ENCODE measurements around the gene ATP2B2. TPM values are rescaled to one million over a fixed set of nuclear protein-coding genes. Genes with fewer than 3 reads are reported as not detected.

The ATP2B2 gene
- total and polyA plus RNA-seq, 2 of the 8 experiments (the other 6 are each of a cell fraction or from before 2014, with no cell fraction given) = 0.14 to 1.2 TPM

DNA sequence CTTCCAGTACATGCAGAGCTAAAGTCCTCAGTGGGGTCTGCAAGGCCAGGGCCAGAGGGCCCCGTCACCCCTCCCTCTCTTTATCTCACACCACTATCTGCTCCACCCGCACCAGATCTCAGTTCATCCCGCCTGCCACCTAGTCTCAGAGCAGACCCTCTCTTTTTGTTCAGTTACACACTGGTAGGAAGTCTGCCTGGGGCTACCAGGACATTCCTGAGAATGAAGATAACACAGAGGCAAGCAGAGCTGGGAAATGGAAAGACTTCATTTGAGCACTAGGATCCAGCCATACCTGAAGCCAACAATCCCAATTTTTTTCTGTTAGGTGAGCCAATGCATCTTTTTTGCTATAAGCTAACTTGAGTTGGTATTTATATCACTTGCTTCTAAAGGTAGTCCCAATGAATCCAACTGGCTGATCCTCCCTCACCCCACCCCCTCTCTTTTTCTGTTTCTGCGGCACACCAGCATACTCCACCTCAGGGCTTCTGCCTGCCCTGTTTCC lies 24.5 kb downstream of the ATP2B2 start:
- Histone ChIP-seq H3K23me2 (ENCODE audit: low read depth, low read length) (peaks cover 1% of the 10 kb centered on the region; the same call in 1 of the 2 replicates), H3K79me1 (ENCODE audit: low read depth, low read length) (no peaks in the 10 kb centered on the region), H2AK5ac (ENCODE audit: low read depth, low read length) (no peak overlapping the region), H3K18ac (ENCODE audit: extremely low read depth, low read length) (no peak overlapping the region), H4K91ac (replicated peaks; ENCODE audit: insufficient read length, low read length) (no peak overlapping the region), H2BK12ac (ENCODE audit: low read depth, low read length) (no peak overlapping the region), H3K4me3 (ENCODE audit: extremely low read depth in 1 of 4, insufficient read depth in 2 of 4, low read depth in 3 of 4, low read length in 4 of 4) (no peak overlapping the region), H3K14ac (ENCODE audit: insufficient read length) (no peak overlapping the region), H3K79me2 (ENCODE audit: control insufficient read depth in 1 of 2, insufficient read depth in 2 of 2, low read length in 2 of 2) (no peaks in the 10 kb centered on the region), H3K27me3 (replicated peaks in 1 of 4; ENCODE audit: control insufficient read depth in 3 of 4, extremely low read depth in 1 of 4, insufficient read depth in 3 of 4, low read length in 3 of 4) (no peaks in the 10 kb centered on the region), H2BK5ac (ENCODE audit: low read depth, low read length) (no peak overlapping the region), H3K9me3 (ENCODE audit: insufficient read depth in 2 of 2, low read depth in 1 of 2, low read length in 1 of 2) (no peaks in the 10 kb centered on the region), H3K4me2 (ENCODE audit: insufficient read depth in 1 of 2, low read depth in 2 of 2, low read length in 2 of 2) (no peak overlapping the region), H3K23ac (ENCODE audit: insufficient read length) (no peak overlapping the region), H4K20me1 (replicated peaks in 1 of 2; ENCODE audit: control insufficient read depth in 1 of 2, insufficient read depth in 2 of 2, low read length in 2 of 2) (no peaks in the 10 kb centered on the region), H2BK15ac (ENCODE audit: low read length) (no peak overlapping the region), H2BK120ac (replicated peaks; ENCODE audit: low read depth, low read length) (no peak overlapping the region), H2BK20ac (ENCODE audit: low read length) (no peak overlapping the region), H3K27ac (ENCODE audit: low read depth, low read length) (no peak overlapping the region), H3K56ac (replicated peaks; ENCODE audit: insufficient read length, low read depth, low read length) (no peak overlapping the region), H3K4ac (replicated peaks; ENCODE audit: insufficient read length, low read depth, low read length) (no peak overlapping the region), H2AFZ (ENCODE audit: low read length) (no peak overlapping the region), H3K9ac (replicated peaks in 1 of 4; ENCODE audit: extremely low read depth in 1 of 4, low read depth in 3 of 4, low read length in 3 of 4) (no peak overlapping the region), H3K4me1 (replicated peaks in 1 of 4; ENCODE audit: control insufficient read depth in 3 of 4, insufficient read depth in 4 of 4, low read length in 3 of 4) (no peaks in the 10 kb centered on the region), H4K8ac (ENCODE audit: extremely low read depth, insufficient read depth, low read length) (no peak overlapping the region), H4K5ac (ENCODE audit: insufficient read length, low read depth, low read length) (no peak overlapping the region), H3K36me3 (ENCODE audit: control insufficient read depth in 2 of 4, insufficient read depth in 4 of 4, low read length in 3 of 4) (no peaks in the 10 kb centered on the region)
- POLR2A ChIA-PET (ENCODE audit: partially characterized antibody) = no interaction called here
- WGBS, 2 experiments (ENCODE audit: extremely low coverage in 1 of 2, insufficient coverage in 1 of 2, insufficient read length in 1 of 2, insufficient replicate concordance in 2 of 2, low coverage in 1 of 2, low lambda C conversion rate in 2 of 2, missing lambda C conversion rate in 1 of 2) = 85% methylated on average over 4 of the region's 4 CpGs; no CpG with 5 or more reads in 1 of the 2 experiments
- no peak for DNase-seq (ENCODE audit: low read depth in 1 of 2, low spot score in 2 of 2)
- no peak for FAIRE-seq
- CTCF ChIA-PET (ENCODE audit: partially characterized antibody) = interaction anchor here (1.2 kb wide), 1 partner anchor 225 kb away, joined by 5 read pairs; no protein-coding TSS in a partner anchor
- TF ChIP-seq BACH1 (IDR thresholded peaks at IDR 0.05; ENCODE audit: low read length) = no peak
- no peak for TF ChIP-seq POLR2A (IDR thresholded peaks at IDR 0.05; ENCODE audit: control extremely low read depth in 1 of 2, low read depth in 2 of 2, low read length in 2 of 2)
- TF ChIP-seq SIX5 (IDR thresholded peaks at IDR 0.05; ENCODE audit: low read depth, low read length) = no peak
- TF ChIP-seq TEAD4 (IDR thresholded peaks at IDR 0.05; ENCODE audit: low read depth, low read length) = no peak
- TF ChIP-seq TAF1 (IDR thresholded peaks at IDR 0.05; ENCODE audit: low read depth, low read length) = no peak
- no peak for TF ChIP-seq KDM5A (IDR thresholded peaks at IDR 0.05; ENCODE audit: low read length)
- TF ChIP-seq NANOG (IDR thresholded peaks at IDR 0.05; ENCODE audit: insufficient read depth, low read depth, low read length, poor library complexity, severe bottlenecking) = no peak
- no peak for TF ChIP-seq BCL11A (IDR thresholded peaks at IDR 0.05; ENCODE audit: low read depth in 2 of 2, low read length in 2 of 2)
- no peak for TF ChIP-seq CEBPB (IDR thresholded peaks at IDR 0.05; ENCODE audit: low read depth, low read length)
- TF ChIP-seq RBBP5 (IDR thresholded peaks at IDR 0.05; ENCODE audit: borderline replicate concordance, low read depth, low read length) = no peak
- no peak for TF ChIP-seq KDM4A (IDR thresholded peaks at IDR 0.05; ENCODE audit: low read depth, low read length, severe bottlenecking)
- no peak for TF ChIP-seq ZNF274 (IDR thresholded peaks at IDR 0.05; ENCODE audit: borderline replicate concordance, extremely low read depth, low read length)
- no peak for TF ChIP-seq JUND (IDR thresholded peaks at IDR 0.05; ENCODE audit: low read length)
- no peak for TF ChIP-seq CREB1 (IDR thresholded peaks at IDR 0.05)
- no peak for TF ChIP-seq TBP (IDR thresholded peaks at IDR 0.05; ENCODE audit: low read depth, low read length)
- no peak for TF ChIP-seq CHD2 (IDR thresholded peaks at IDR 0.05; ENCODE audit: low read length)

Measured in H1 (cell line).